Hematopoietic multipotent progenitor cell treated with erythropoietin and hydrocortisone succinate and interleukin-3 and kit ligand, for 8 days (in vitro differentiated cells): ENCODE data around the gene MARCHF3.
"Not testable (repeated sequence)": the region's sequence is repeated elsewhere in the genome, so short reads cannot be mapped to it uniquely, and the experiment has no call there.

ENCODE experiments used
- DNase-seq: peaks from one replicate; pipeline ENCODE4 v3.0.0-alpha.2; 2015

Gene MARCHF3

DNA sequence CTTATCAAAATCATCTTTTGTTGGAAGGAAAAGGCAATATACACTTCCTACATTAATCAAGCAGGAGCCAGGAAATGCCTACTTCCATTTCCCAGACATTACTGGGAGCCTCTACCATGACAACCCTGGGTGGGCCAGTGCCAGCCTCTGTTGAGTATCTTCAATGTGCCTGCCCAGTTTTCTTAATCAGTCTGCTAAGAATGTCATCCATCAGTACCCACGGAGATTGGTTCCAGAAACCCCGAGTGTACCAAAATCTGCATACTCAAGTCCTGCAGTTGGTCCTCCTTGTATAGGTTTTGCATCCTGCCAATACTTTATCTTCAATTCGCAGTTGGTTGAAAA lies 82.4 kb downstream of the MARCHF3 start:
- DNase-seq, result no peak

- no peak for DNase-seq
Measured at GRCh38 chr5:126947146-126948010, 83.0 kb downstream of the MARCHF3 start.

DNA sequence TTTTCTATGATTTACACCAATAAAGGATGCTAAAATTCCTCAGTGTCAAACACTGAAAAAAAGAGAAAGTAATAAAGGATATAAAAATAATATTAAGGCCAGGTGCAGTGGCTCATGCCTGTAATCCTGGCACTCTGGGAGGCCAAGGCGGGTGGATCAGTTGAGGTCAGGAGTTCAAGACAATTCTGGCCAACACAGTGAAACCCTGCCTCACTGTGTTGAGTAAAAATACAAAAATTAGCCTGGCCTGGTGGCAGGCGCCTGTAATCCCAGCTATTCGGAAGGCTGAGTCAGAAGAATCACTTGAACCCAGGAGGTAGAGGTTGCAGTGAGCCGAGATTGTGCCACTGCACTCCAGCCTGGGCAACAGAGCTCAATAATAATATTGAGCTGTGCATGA lies 87.5 kb downstream of the MARCHF3 start:
- not testable (repeated sequence) for DNase-seq

DNA sequence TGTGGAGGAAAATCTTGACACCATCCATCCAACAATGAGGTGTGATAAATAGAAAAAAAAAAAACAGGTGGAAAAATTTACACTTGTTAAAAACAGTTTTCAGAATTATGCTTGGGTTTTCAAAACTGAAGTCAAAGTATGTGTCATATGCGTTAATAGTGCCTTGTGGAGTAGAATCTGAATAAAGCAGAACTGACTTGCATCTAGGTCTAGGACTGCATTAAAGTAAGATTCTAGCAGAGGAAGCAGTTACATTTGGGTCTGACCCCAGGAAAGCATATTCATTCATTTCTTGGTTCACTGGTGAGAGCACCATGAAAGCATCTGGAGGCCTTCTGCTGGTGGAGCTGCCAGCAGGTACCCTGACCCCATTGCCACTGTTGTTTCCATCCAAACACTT lies 89.0 kb downstream of the MARCHF3 start:
- no peak for DNase-seq

- no peak for DNase-seq
Measured at GRCh38 chr5:126939887-126940286, 90.5 kb downstream of the MARCHF3 start.

DNA sequence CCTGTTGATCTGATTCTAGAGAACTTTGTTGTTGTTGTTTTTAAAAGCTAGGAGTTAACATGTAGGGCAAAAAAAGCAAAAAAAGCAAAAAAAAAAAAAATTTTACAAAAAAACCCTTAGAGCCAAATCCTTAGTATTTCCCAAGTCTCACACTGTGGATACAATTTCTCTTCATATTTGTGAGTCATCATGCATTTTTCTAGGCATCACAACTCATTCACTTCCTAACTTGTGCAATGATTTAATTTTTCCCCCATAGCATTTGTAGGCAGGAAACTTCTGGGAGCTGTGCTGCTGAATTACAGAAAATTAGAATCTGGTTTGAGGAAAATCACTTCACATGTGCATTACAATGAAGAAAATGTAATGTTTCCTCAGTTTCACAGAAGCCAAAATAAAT lies 91.9 kb downstream of the MARCHF3 start:
- no peak for DNase-seq

DNA sequence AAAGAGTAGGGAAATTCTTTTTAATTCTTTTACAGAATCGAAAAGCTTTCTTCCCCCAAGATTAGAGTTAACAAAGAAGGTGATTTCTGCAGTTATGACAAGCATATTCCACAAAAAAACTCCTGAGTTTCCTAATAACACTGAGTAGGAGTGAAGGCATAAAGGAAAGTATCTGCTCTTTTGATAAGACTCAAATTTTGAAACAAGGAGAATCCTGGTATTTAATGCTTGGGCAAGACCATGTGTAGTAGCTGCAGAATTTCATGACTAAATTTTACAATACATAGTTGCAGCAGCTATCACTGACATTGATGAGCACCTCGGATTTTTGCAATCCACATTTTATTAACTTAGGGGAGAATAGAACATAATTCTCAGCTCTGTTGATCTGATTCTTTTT lies 92.6 kb downstream of the MARCHF3 start:
- DNase-seq, result no peak

- DNase-seq, result no peak
Measured at GRCh38 chr5:126936775-126937418, 93.5 kb downstream of the MARCHF3 start.

- no peak for DNase-seq
Measured at GRCh38 chr5:126931963-126932660, 98.2 kb downstream of the MARCHF3 start.

DNA sequence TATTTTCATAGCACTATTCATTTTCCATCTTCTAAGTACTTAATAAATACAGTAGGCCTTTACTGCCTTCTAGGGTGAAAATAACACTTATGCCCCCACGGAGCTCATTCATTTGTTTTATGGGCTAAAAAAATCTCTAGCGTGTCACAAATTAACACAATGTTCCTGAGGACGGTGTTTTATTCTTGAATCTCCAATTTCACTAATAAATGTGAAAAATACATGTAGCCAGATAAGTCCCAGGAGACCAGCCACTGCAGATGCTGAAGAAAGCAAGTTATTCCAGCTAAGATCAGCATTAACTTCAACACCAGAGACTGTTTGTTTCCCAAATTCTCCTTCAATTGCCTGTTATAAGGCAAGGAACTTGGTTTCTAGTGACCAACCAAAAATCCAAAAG lies 102.3 kb downstream of the MARCHF3 start:
- DNase-seq, result no peak

- DNase-seq, result no peak
Measured at GRCh38 chr5:126927429-126927828, 102.9 kb downstream of the MARCHF3 start.

- DNase-seq, result no peak
Measured at GRCh38 chr5:126926187-126926586, 104.2 kb downstream of the MARCHF3 start.

GRCh38 chr5:126925482-126925881 lies 104.9 kb downstream of the MARCHF3 start:
- DNase-seq, result no peak

GRCh38 chr5:126924331-126925033 lies 105.9 kb downstream of the MARCHF3 start:
- no peak for DNase-seq

DNA sequence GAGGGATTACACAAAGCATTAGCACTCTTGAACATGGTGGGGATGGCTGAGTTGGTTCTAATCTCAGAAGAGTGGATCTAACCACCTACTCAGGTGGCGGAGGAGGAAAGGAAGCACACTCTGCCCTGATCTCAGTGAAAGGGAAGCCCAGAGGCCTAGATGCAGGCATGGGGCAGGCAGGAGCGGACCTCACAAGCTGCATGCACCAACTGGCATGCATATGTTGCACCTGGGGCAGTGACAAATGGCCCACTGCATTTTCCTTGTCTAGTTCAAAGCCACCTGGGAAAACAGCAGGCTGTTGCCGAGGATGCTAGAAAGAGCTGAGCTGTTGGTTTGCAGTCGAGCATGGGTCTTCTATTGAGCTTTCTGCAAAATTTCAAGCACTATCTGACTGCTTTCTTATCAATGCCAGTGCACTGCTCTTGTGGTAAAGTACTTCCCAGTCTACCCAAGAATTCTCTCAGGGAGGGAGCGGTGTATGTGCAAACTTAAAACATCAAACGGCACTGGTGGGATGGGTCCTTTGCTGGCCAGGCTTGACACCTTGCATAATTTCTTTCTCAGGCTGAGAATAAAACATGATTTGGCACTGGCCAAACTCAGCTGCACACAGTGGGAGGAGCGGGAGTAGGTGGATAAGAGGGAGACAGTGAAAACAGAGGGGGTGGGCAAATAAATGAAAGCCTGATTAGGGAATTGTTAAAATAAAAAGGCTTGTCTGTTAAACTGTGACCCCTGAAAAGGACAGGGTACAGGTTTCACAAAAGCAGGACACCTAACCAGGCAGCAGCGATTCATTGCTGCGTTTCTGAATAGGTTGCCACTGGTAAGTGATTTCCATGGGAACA lies 108.9 kb downstream of the MARCHF3 start:
- DNase-seq, result peak; percentile 90

DNA sequence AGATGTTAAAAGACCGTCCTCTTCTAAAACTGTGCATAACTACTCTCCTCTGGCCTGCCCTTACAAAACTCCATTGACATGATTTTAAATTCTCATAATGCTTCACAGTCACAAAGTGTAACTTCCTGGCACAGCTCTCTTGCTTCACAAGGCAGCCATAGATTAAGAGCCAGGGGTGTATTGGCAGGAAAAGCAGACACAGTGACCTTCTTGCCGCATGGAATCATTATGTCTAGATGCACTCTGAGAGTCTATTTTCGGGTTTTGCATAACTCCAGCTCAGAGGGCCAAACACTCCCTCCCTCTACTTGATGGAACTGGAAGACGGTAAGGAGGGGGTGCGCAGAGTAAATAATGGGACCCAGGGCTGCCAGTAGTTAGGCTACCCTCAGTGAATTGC lies 110.1 kb downstream of the MARCHF3 start:
- no peak for DNase-seq

GRCh38 chr5:126919566-126919965 lies 110.8 kb downstream of the MARCHF3 start:
- no peak for DNase-seq

- DNase-seq, result no peak
Measured at GRCh38 chr5:126918615-126918957, 111.8 kb downstream of the MARCHF3 start.

DNA sequence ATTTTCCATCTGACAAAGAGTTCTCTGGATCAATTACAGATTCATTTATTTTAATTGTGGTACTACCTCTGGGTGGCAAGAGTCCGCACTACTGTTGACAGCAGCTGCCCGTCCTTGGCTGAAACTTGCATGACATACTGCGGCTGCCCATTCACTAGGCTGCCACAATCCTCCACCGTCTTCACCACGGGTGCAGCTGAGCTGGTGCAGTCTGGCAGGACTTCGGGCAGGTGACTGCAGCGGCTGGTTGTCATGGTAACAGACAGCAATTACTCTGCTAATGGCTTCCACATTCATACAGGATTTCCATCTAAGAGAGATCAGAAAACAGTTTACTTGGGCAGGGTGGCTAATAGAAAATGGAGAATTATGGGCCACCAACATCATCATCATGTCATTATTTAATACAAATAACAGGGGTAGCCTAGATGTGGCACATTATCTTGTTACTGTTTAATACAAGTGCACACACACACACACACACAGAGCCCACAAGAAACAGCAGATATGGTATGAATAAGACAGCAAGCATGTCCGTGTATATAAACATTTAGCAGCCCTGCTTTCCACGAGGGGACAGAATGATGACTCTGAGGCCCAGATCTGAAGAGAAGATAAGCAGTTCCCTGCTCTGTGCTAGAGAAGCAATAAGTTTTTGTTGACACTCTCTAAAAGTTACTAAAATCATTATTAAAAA lies 112.3 kb downstream of the MARCHF3 start:
- DNase-seq, result peak; percentile 21

- no peak for DNase-seq
Measured at GRCh38 chr5:126915496-126915895, 114.9 kb downstream of the MARCHF3 start.

- no peak for DNase-seq
Measured at GRCh38 chr5:126914801-126915436, 115.4 kb downstream of the MARCHF3 start.
